K562 (cell line): ENCODE measurements around the gene CNPY4. TPM values are rescaled to one million over a fixed set of nuclear protein-coding genes. Genes with fewer than 3 reads are reported as not detected.
A peak's percentile ranks its signal among the peaks of the same experiment; 100 is the strongest.

Experiments used
- ATAC-seq: fragments of 200-7000 bp; cut with Tn5 transposase; 3 replicates; pipeline ENCODE4 v1.9.1; 2020; ENCODE audit warnings: moderate library complexity
- BruUV-seq: library from RNA; stranded (reverse); fragments of 400-500 nt; replicated peaks from 2 replicates; lab custom pipeline; 2021; lab: Mats Ljungman, UMichigan
- CTCF ChIA-PET: fragments of 300-600 bp; formaldehyde crosslinking; extraction: SDS; loops from one replicate; lab custom pipeline; 2021; ENCODE audit warnings: low intra/inter-chr PET ratio; lab: Yijun Ruan, JAX
- POLR2A ChIA-PET: fragments of 300-600, 350-650 bp; sonication (Branson Sonifier 250); formaldehyde crosslinking; extraction: SDS; loops from one replicate; lab custom pipeline; 2021; ENCODE audit warnings: antibody characterized with exemption, inconsistent platforms; lab: Yijun Ruan, JAX
- DNase-seq, 4 experiments: peaks; one replicate each; pipeline versions ENCODE4 v3.0.0 to v3.0.0-alpha.2; 2011 to 2018; ENCODE audit warnings: low spot score in 3 of 4, mixed read lengths in 3 of 4; ENCODE audit errors: extremely low read depth in 1 of 4
- FAIRE-seq: peaks from 2 replicates; lab custom pipeline; 2011; peaks lifted over from hg19 to GRCh38; lab: Jason Lieb, UNC
- H2AFZ ChIP-seq: 2 replicates; pipeline ENCODE4 v1.6.0; 2011; ENCODE audit warnings: low read depth, low read length, control low read depth, inconsistent platforms
- H3K27ac ChIP-seq: fragments of 200-600 bp; 3 replicates; pipeline ENCODE4 v1.8.0; 2011; ENCODE audit warnings: low read depth, mild to moderate bottlenecking, control low read depth, inconsistent platforms, low read length, moderate library complexity, mixed read lengths; ENCODE audit errors: extremely low read depth
- H3K27me3 ChIP-seq, 2 experiments: fragments of 300-600 bp in 1 of 2; 2 replicates in 1 of 2; 3 replicates in 1 of 2; pipeline versions ENCODE4 v1.6.0 to v1.8.0; 2011; ENCODE audit warnings: inconsistent platforms in 2 of 2, low read length in 2 of 2, mild to moderate bottlenecking in 1 of 2, mixed read lengths in 1 of 2, moderate library complexity in 1 of 2; ENCODE audit not compliant: control insufficient read depth in 2 of 2, insufficient read depth in 2 of 2
- H3K36me3 ChIP-seq: fragments of 300-600 bp; 3 replicates; pipeline ENCODE4 v1.8.0; 2011; ENCODE audit warnings: mild to moderate bottlenecking, low read length, inconsistent platforms; ENCODE audit not compliant: control insufficient read depth, insufficient read depth
- H3K4me1 ChIP-seq, 2 experiments: fragments of 200-600 bp in 1 of 2; replicated peaks in 1 of 2; 2 replicates in 1 of 2; 3 replicates in 1 of 2; pipeline versions ENCODE4 v1.5.1 to v1.8.0; 2011; ENCODE audit warnings: inconsistent platforms in 2 of 2, low read length in 2 of 2, mild to moderate bottlenecking in 1 of 2, mixed read lengths in 1 of 2, moderate library complexity in 1 of 2; ENCODE audit not compliant: control insufficient read depth in 2 of 2, insufficient read depth in 2 of 2
- H3K4me2 ChIP-seq: 2 replicates; pipeline ENCODE4 v1.6.1; 2011; ENCODE audit warnings: low read length, control low read depth, inconsistent platforms, mixed read lengths; ENCODE audit not compliant: insufficient read depth
- H3K4me3 ChIP-seq: fragments of 200-600 bp; sonication (generic), shearing (Covaris generic); 2 replicates; pipeline ENCODE4 v1.5.1; 2016; ENCODE audit warnings: control low read depth, inconsistent platforms
- H3K79me2 ChIP-seq: fragments of 200-600 bp; 3 replicates; pipeline ENCODE4 v1.8.0; 2011; ENCODE audit warnings: low read length, inconsistent platforms; ENCODE audit not compliant: control insufficient read depth, insufficient read depth
- H3K9ac ChIP-seq, 2 experiments: 2 replicates each; pipeline versions ENCODE4 v1.6.0 to v1.6.1; 2011; ENCODE audit warnings: low read depth in 2 of 2, low read length in 2 of 2, control low read depth in 1 of 2, inconsistent platforms in 1 of 2, mild to moderate bottlenecking in 1 of 2, mixed read lengths in 1 of 2; ENCODE audit not compliant: insufficient read depth in 1 of 2
- H3K9me1 ChIP-seq: one replicate; pipeline ENCODE4 v1.6.0; 2011; ENCODE audit warnings: inconsistent platforms, mild to moderate bottlenecking, low read length, moderate library complexity; ENCODE audit not compliant: control insufficient read depth, insufficient read depth
- H3K9me3 ChIP-seq: replicated peaks from 2 replicates; pipeline ENCODE4 v1.5.1; 2011; ENCODE audit warnings: low read depth, low read length, inconsistent platforms; ENCODE audit not compliant: control insufficient read depth, insufficient read depth
- H4K20me1 ChIP-seq: replicated peaks from 2 replicates; pipeline ENCODE4 v1.6.1; 2011; ENCODE audit warnings: low read length, inconsistent platforms, mixed read lengths; ENCODE audit not compliant: control insufficient read depth, insufficient read depth
- KDM1A ChIP-seq, 2 experiments: fragments of 450-650 bp; IDR thresholded peaks; 2 replicates each; pipeline ENCODE4 v1.6.1; 2016; ENCODE audit warnings: mild to moderate bottlenecking in 2 of 2
- MTA2 ChIP-seq: fragments of 450-650 bp; IDR thresholded peaks from 2 replicates; pipeline ENCODE4 v1.6.1; 2016; ENCODE audit warnings: low read depth
- RBM15 ChIP-seq: fragments of 200-400 bp; formaldehyde crosslinking; IDR thresholded peaks from 2 replicates; pipeline ENCODE4 v1.6.1; 2018; ENCODE audit warnings: mild to moderate bottlenecking, low read length, moderate library complexity; ENCODE audit not compliant: insufficient read depth
- ZMIZ1 ChIP-seq, 2 experiments: fragments of 150-350 bp in 1 of 2; IDR thresholded peaks; 2 replicates each; pipeline ENCODE4 v1.6.1; 2012 to 2016; ENCODE audit warnings: low read depth in 2 of 2, low read length in 2 of 2, mild to moderate bottlenecking in 1 of 2, moderate library complexity in 1 of 2
- ZNF561 ChIP-seq: fragments of 450-650 bp; formaldehyde crosslinking; conservative IDR thresholded peaks from 2 replicates; pipeline ENCODE4 v1.4.0; 2020; ENCODE audit warnings: mild to moderate bottlenecking, moderate library complexity
- WGBS: fragments of 100-300 bp; shearing (Covaris generic); methylation state at CpG from one replicate; pipeline ENCODE4 v1.1.6; 2016; ENCODE audit warnings: low coverage, mixed read lengths; ENCODE audit not compliant: insufficient coverage; ENCODE audit errors: missing lambda C conversion rate; 5-methylcytosine and 5-hydroxymethylcytosine counted together
- in situ Hi-C: fragments of 300-500 bp; cut with MboI; formaldehyde crosslinking; loops from 4 replicates; pipeline ENCODE4 v1.15.0; 2018; ENCODE audit warnings: inconsistent platforms, mixed read lengths
- intact Hi-C: fragments of 100-400 bp; cut with micrococcal nuclease; formaldehyde crosslinking; loops from 2 replicates; pipeline ENCODE4 v1.14.2; 2022
- polyA plus RNA-seq, 8 experiments: library from polyadenylated mRNA; depleted of rRNA in 4 of 8; stranded (reverse) in 5 of 8; unstranded in 3 of 8; fragments of >200 nt; fragmentation: Nextera tagmentation in 2 of 8; fragmentation: Illumina TruSeq in 1 of 8; extraction: Ambion mirVana in 2 of 8; extraction: Trizol in 1 of 8; gene quantifications; 2 replicates each; pipeline versions ENCODE4 v1.2.1 to v1.2.3, GENCODE V29; 2011 to 2014; ENCODE audit warnings: inconsistent platforms in 1 of 8, missing spikeins in 1 of 8
- total RNA-seq, 7 experiments: library from RNA; depleted of rRNA in 6 of 7; stranded (reverse); fragments of >200 nt in 6 of 7; fragmentation: Illumina TruSeq in 2 of 7; extraction: Trizol in 2 of 7; gene quantifications; 2 replicates each; pipeline versions ENCODE4 v1.2.1 to v1.2.3, GENCODE V29; 2011 to 2021; ENCODE audit warnings: low replicate concordance in 1 of 7
- TF ChIP-seq, protein P1 (sequence below): fragments of 450-650 bp; IDR thresholded peaks from 2 replicates; pipeline ENCODE4 v1.6.1; 2016; ENCODE audit warnings: mild to moderate bottlenecking

CNPY4 gene
- total and polyA plus RNA-seq, 9 of the 15 experiments (the other 6 are each of a cell fraction or from before 2014, with no cell fraction given): 1.9 to 11.2 (median 7.0) TPM

- TF ChIP-seq, protein P1, sequence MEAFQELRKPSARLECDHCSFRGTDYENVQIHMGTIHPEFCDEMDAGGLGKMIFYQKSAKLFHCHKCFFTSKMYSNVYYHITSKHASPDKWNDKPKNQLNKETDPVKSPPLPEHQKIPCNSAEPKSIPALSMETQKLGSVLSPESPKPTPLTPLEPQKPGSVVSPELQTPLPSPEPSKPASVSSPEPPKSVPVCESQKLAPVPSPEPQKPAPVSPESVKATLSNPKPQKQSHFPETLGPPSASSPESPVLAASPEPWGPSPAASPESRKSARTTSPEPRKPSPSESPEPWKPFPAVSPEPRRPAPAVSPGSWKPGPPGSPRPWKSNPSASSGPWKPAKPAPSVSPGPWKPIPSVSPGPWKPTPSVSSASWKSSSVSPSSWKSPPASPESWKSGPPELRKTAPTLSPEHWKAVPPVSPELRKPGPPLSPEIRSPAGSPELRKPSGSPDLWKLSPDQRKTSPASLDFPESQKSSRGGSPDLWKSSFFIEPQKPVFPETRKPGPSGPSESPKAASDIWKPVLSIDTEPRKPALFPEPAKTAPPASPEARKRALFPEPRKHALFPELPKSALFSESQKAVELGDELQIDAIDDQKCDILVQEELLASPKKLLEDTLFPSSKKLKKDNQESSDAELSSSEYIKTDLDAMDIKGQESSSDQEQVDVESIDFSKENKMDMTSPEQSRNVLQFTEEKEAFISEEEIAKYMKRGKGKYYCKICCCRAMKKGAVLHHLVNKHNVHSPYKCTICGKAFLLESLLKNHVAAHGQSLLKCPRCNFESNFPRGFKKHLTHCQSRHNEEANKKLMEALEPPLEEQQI: no peak
- TF ChIP-seq ZNF561 (no peak), RBM15 (no peak), MTA2 (no peak)
Observed at GRCh38 chr7:100171840-100172239, 52.4 kb downstream of the CNPY4 start (continued).

DNA sequence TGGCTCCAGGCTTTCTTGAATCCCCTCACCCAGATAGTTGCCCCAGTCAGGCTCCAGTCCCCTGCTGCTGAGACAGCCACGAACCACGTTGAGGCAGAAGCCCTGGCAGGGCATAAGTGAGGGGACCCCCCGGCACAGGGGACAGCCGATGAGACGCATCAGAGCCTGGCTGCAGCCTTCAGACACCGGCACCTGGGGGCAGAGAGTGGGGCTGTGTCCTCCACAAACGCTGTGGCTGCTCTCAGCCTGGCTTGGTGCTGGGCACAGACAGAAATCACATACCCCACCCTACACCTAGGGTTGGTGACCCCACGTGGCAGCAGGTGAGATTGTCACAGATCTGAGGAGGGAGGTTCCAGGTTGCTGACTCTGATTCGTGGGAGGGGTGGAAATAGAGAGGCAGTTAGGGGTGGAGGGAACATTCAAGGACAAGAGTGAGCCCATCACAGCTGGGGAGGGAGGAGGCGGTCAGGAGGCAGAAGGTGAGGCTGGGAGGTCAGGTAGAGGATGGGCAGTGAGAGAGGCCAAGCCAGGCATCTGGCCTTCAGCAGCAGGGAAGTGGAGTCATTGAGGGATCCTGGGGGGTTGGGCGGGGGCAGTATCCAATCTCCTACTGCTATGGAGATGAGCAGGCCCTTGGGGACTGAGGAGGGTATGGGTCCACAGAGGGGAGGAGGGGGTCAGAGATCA is 54.5 kb downstream of the CNPY4 start:
- FAIRE-seq (no peak), DNase-seq (peak in 1 of 4 experiments; percentile 17), ATAC-seq (no peak)
- Histone ChIP-seq H3K9me1 (no peaks in the 10 kb centered on the region), H3K27me3 (no peaks in the 10 kb centered on the region), H3K9ac (peak overlapping the region in 1 of 2 experiments; percentile 53; a peak in 2 of 4 replicates), H3K36me3 (no peaks in the 10 kb centered on the region), H3K9me3 (no peaks in the 10 kb centered on the region), H3K4me3 (no peak overlapping the region), H3K79me2 (no peaks in the 10 kb centered on the region), H3K4me2 (no peak overlapping the region), H4K20me1 (0 out of 2 replicates have a peak, but pooled peaks cover 4% of the 10 kb centered on the region), H3K4me1 (peaks cover 18 to 55% of the 10 kb centered on the region in 2 experiments; a peak in 4 of 5 replicates), H3K27ac (no peak overlapping the region), H2AFZ (no peak overlapping the region)
- peak in 1 of 2 experiments; percentile 35; a peak in 1 of 4 replicates for TF ChIP-seq KDM1A (IDR thresholded peaks at IDR 0.05)
- TF ChIP-seq ZMIZ1 (IDR thresholded peaks at IDR 0.05; ENCODE audit: low read depth in 2 of 2, low read length in 2 of 2): no peak
- intact Hi-C loops: no loop called here
- CTCF ChIA-PET: no interaction called here
- WGBS: 50% methylated on average over 11 of the region's 11 CpGs
- in situ Hi-C loops: no loop called here
- no TSS peak for BruUV-seq
- POLR2A ChIA-PET: no interaction called here
